Tibial nerve (tissue), 4 donors: ENCODE results near the gene BCL7B.

Experiments used
- CTCF ChIP-seq, 5 experiments: fragments of 200-600 bp in 3 of 5; fragments of 450-650 bp in 2 of 5; sonication (generic) in 3 of 5; IDR thresholded peaks; one replicate each; pipeline ENCODE4 v1.5.1; 2016 to 2019; ENCODE audit warnings: antibody characterized with exemption in 5 of 5, mild to moderate bottlenecking in 3 of 5, moderate library complexity in 2 of 5
- EP300 ChIP-seq, 2 donors: sonication (generic); formaldehyde crosslinking; IDR thresholded peaks; one replicate each; pipeline ENCODE4 v1.6.1; 2017; ENCODE audit warnings: antibody characterized with exemption in 2 of 2, mild to moderate bottlenecking in 1 of 2
- POLR2A ChIP-seq, 2 donors: fragments of 450-650 bp; IDR thresholded peaks; one replicate each; pipeline ENCODE4 v1.6.1; 2017; ENCODE audit warnings: antibody characterized with exemption in 2 of 2, mild to moderate bottlenecking in 2 of 2, moderate library complexity in 2 of 2

GRCh38 chr7:73532224-73532623 is 25.3 kb downstream of the BCL7B start:
- no peak for TF ChIP-seq CTCF (IDR thresholded peaks at IDR 0.05)
- no peak for TF ChIP-seq EP300 (IDR thresholded peaks at IDR 0.05)
- no peak for TF ChIP-seq POLR2A (IDR thresholded peaks at IDR 0.05)
